Suprapubic skin (tissue), 3 donors: ENCODE measurements around the gene EDN1.

Experiments used
- EP300 ChIP-seq: sonication (generic); formaldehyde crosslinking; IDR thresholded peaks from one replicate; pipeline ENCODE4 v1.6.1; 2017; ENCODE audit warnings: antibody characterized with exemption
- POLR2A ChIP-seq, 2 donors: fragments of 450-650 bp; IDR thresholded peaks; one replicate each; pipeline ENCODE4 v1.6.1; 2017; ENCODE audit warnings: antibody characterized with exemption in 2 of 2, mild to moderate bottlenecking in 2 of 2, moderate library complexity in 2 of 2
- TF ChIP-seq, protein P1 (sequence below), 2 donors: fragments of 200-600 bp in 1 of 2; fragments of 450-650 bp in 1 of 2; sonication (generic) in 1 of 2; IDR thresholded peaks; one replicate each; pipeline ENCODE4 v1.5.1; 2016 to 2019; ENCODE audit warnings: antibody characterized with exemption in 2 of 2, mild to moderate bottlenecking in 1 of 2, moderate library complexity in 1 of 2

DNA sequence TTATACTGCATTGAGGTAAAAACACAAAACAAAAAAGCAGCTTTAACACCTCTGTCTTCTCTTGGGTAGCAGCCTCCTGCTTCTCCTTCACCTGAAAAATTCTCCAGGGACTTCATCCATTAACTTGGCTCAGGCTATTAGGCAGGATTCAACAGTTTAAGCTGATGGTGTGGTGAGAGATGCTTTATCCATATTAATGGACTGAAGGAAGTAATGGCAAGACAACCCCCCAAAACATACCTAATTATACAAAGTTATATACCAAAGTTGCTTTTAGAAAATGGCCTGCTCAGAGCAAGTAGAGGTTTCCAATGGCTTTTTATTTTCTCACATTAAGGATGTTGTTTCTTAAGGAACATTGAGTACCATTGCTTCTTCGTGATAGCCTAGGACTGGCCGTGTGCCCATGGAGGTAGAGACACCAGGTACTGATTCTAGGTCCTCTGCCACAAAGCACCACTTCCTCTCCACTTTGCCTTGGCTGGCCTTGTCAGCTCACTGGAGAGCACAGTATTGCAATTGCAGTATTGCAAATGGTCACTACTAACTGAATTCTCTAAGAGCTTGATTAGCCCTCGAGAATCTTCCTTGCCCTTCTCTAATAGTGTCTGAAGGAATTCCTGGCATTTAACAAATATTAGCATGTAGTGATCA, 7.3 kb downstream of the EDN1 start:
- TF ChIP-seq, protein P1, sequence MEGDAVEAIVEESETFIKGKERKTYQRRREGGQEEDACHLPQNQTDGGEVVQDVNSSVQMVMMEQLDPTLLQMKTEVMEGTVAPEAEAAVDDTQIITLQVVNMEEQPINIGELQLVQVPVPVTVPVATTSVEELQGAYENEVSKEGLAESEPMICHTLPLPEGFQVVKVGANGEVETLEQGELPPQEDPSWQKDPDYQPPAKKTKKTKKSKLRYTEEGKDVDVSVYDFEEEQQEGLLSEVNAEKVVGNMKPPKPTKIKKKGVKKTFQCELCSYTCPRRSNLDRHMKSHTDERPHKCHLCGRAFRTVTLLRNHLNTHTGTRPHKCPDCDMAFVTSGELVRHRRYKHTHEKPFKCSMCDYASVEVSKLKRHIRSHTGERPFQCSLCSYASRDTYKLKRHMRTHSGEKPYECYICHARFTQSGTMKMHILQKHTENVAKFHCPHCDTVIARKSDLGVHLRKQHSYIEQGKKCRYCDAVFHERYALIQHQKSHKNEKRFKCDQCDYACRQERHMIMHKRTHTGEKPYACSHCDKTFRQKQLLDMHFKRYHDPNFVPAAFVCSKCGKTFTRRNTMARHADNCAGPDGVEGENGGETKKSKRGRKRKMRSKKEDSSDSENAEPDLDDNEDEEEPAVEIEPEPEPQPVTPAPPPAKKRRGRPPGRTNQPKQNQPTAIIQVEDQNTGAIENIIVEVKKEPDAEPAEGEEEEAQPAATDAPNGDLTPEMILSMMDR (IDR thresholded peaks at IDR 0.05), result no peak
- TF ChIP-seq POLR2A (IDR thresholded peaks at IDR 0.05), result no peak
- TF ChIP-seq EP300, result no peak
